Colon (tissue), 2 donors: Measurements from ENCODE around the gene SH3TC1.

ENCODE experiments used
- FAIRE-seq: peaks from 2 replicates; lab custom pipeline; 2012; peaks lifted over from hg19 to GRCh38; lab: Jason Lieb, UNC
- donor health status: control.
- donor health status: control.

The SH3TC1 gene

GRCh38 chr4:8231551-8232049, 32.5 kb downstream of the SH3TC1 start:
- no peak for FAIRE-seq

- FAIRE-seq: no peak
These were observed 33.7 kb downstream of the SH3TC1 start for GRCh38 chr4:8232748-8233147.

GRCh38 chr4:8233672-8234484, 34.8 kb downstream of the SH3TC1 start:
- FAIRE-seq: no peak

- no peak for FAIRE-seq
These were observed 35.6 kb downstream of the SH3TC1 start for GRCh38 chr4:8234715-8235114.

GRCh38 chr4:8235224-8235623, 36.1 kb downstream of the SH3TC1 start:
- no peak for FAIRE-seq

- FAIRE-seq: no peak
These were observed 36.6 kb downstream of the SH3TC1 start for GRCh38 chr4:8235686-8236085.

- FAIRE-seq: no peak
These were observed 37.2 kb downstream of the SH3TC1 start for GRCh38 chr4:8236106-8236919.

GRCh38 chr4:8236920-8237195, 37.8 kb downstream of the SH3TC1 start:
- no peak for FAIRE-seq

GRCh38 chr4:8237256-8237989, 38.3 kb downstream of the SH3TC1 start:
- FAIRE-seq: no peak

- FAIRE-seq: no peak
These were observed 39.0 kb downstream of the SH3TC1 start for GRCh38 chr4:8238036-8238511.

GRCh38 chr4:8238515-8239053, 39.5 kb downstream of the SH3TC1 start:
- FAIRE-seq: no peak

GRCh38 chr4:8239226-8239625, 40.1 kb downstream of the SH3TC1 start:
- FAIRE-seq: no peak

GRCh38 chr4:8239661-8240060, 40.6 kb downstream of the SH3TC1 start:
- no peak for FAIRE-seq

- no peak for FAIRE-seq
These were observed 41.3 kb downstream of the SH3TC1 start for GRCh38 chr4:8240211-8241041.

- no peak for FAIRE-seq
These were observed 42.2 kb downstream of the SH3TC1 start for GRCh38 chr4:8241211-8241779.

GRCh38 chr4:8241895-8242696, 43.0 kb downstream of the SH3TC1 start:
- FAIRE-seq: no peak

- no peak for FAIRE-seq
These were observed 43.9 kb downstream of the SH3TC1 start for GRCh38 chr4:8242782-8243560.

GRCh38 chr4:8244001-8244757, 45.1 kb downstream of the SH3TC1 start:
- FAIRE-seq: no peak
